Dendritic cell treated with granulocyte-macrophage colony-stimulating factor and Interleukin-4, amounts not matched to agents 40 ng/mL and 50 ng/mL, for 4 days (primary cell): ENCODE measurements around the gene TTK.
"Not testable (repeated sequence)": the region's sequence is repeated elsewhere in the genome, so short reads cannot be mapped to it uniquely, and the experiment has no call there.

ENCODE experiments used
- H3K27ac Mint-ChIP-seq: one replicate; pipeline ENCODE4 v1.8.0; 2022; ENCODE audit warnings: mild to moderate bottlenecking, mixed read lengths
- H3K27me3 Mint-ChIP-seq: one replicate; pipeline ENCODE4 v1.8.0; 2022; ENCODE audit warnings: mild to moderate bottlenecking, mixed read lengths
- H3K36me3 Mint-ChIP-seq: one replicate; pipeline ENCODE4 v1.8.0; 2022; ENCODE audit warnings: low read depth, mixed read lengths
- H3K4me1 Mint-ChIP-seq: one replicate; pipeline ENCODE4 v1.8.0; 2022; ENCODE audit warnings: low read depth, mixed read lengths
- H3K4me3 Mint-ChIP-seq: one replicate; pipeline ENCODE4 v1.8.0; 2022; ENCODE audit warnings: mild to moderate bottlenecking, moderate library complexity, mixed read lengths
- H3K9me3 Mint-ChIP-seq: one replicate; pipeline ENCODE4 v1.8.0; 2022; ENCODE audit warnings: mixed read lengths
- intact Hi-C: fragments of 100-400 bp; cut with micrococcal nuclease; formaldehyde crosslinking; loops from one replicate; pipeline ENCODE4 v1.15.0; 2022

Gene TTK

DNA sequence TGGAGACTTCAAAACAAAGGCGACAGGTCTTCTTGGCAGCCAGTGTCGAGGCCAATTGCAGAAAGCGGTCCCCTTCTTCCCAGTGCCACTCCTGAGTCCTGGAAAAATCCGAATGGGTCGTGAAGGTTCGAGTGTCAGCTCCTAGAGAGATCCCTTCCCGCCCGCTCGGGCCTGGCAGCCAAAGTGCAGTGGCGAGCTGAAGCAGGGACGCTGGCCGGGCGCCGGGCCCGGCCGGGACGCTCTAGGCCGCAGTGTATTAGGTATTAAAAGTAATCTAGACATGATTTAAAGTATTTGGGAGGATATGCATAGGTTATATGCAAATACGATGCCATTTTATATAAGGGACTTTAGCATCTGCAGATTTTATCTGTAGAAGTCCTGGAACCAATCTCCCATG is 66.0 kb downstream of the TTK start:
- H3K4me1 Mint-ChIP-seq, H3K9me3 Mint-ChIP-seq, intact Hi-C loops, H3K27me3 Mint-ChIP-seq, H3K27ac Mint-ChIP-seq, H3K36me3 Mint-ChIP-seq, H3K4me3 Mint-ChIP-seq: not testable (repeated sequence)

GRCh38 chr6:80077067-80077466 is 72.6 kb downstream of the TTK start:
- no peaks in the 10 kb centered on the region for H3K36me3 Mint-ChIP-seq
- H3K27me3 Mint-ChIP-seq, result peaks cover 2% of the 10 kb centered on the region
- no peak overlapping the region for H3K4me3 Mint-ChIP-seq
- H3K4me1 Mint-ChIP-seq, result no peaks in the 10 kb centered on the region
- intact Hi-C loops, result no loop called here
- H3K9me3 Mint-ChIP-seq, result no peaks in the 10 kb centered on the region
- H3K27ac Mint-ChIP-seq, result no peak overlapping the region

GRCh38 chr6:80088637-80089036 is 84.2 kb downstream of the TTK start:
- H3K4me3 Mint-ChIP-seq, result no peak overlapping the region
- H3K27me3 Mint-ChIP-seq, result no peaks in the 10 kb centered on the region
- H3K4me1 Mint-ChIP-seq, result no peaks in the 10 kb centered on the region
- intact Hi-C loops, result no loop called here
- no peak overlapping the region for H3K27ac Mint-ChIP-seq
- no peaks in the 10 kb centered on the region for H3K36me3 Mint-ChIP-seq
- no peaks in the 10 kb centered on the region for H3K9me3 Mint-ChIP-seq

- Mint-ChIP-seq H3K4me3 (no peak overlapping the region), H3K36me3 (no peaks in the 10 kb centered on the region), H3K27me3 (peaks cover 2% of the 10 kb centered on the region), H3K4me1 (no peaks in the 10 kb centered on the region), H3K27ac (no peak overlapping the region), H3K9me3 (no peaks in the 10 kb centered on the region)
- intact Hi-C loops, result loop anchor here (5.0 kb wide), 1 partner anchor 519 kb away; no protein-coding TSS in a partner anchor
Observed at GRCh38 chr6:80091506-80091905, 87.1 kb downstream of the TTK start.
